Endothelial cell of umbilical vein (primary cell): ENCODE data around the gene MOGAT1. TPM values are rescaled to one million over a fixed set of nuclear protein-coding genes. Genes with fewer than 3 reads are reported as not detected.
A peak's percentile ranks its signal among the peaks of the same experiment; 100 is the strongest.

Experiments
- BruUV-seq: library from RNA; stranded (reverse); fragments of 400-500 nt; replicated peaks from 2 replicates; lab custom pipeline; 2021; lab: Mats Ljungman, UMichigan
- CTCF ChIA-PET: fragments of 300-600, 350-600 bp; sonication (Branson Sonifier 250); formaldehyde crosslinking; loops from one replicate; lab custom pipeline; 2021; ENCODE audit warnings: antibody characterized with exemption, inconsistent platforms; lab: Charles Lee
- POLR2A ChIA-PET: fragments of 300-600, 350-600 bp; sonication (Branson Sonifier 250); formaldehyde crosslinking; loops from one replicate; lab custom pipeline; 2021; ENCODE audit warnings: antibody characterized with exemption, inconsistent platforms; lab: Charles Lee
- DNase-seq: peaks from one replicate; pipeline ENCODE4 v3.0.0-alpha.2; 2011; ENCODE audit warnings: low read depth, low spot score
- FAIRE-seq: peaks from 2 replicates; lab custom pipeline; 2011; peaks lifted over from hg19 to GRCh38; lab: Jason Lieb, UNC
- H2AFZ ChIP-seq: 2 replicates; pipeline ENCODE4 v1.6.0; 2012; ENCODE audit warnings: low read depth, low read length, control low read depth, inconsistent platforms
- H3K27ac ChIP-seq: 2 replicates; pipeline ENCODE4 v1.5.1; 2011; ENCODE audit warnings: low read depth, mild to moderate bottlenecking, control low read depth, low read length, moderate library complexity; ENCODE audit not compliant: insufficient read depth
- H3K27me3 ChIP-seq, 2 experiments: 2 replicates each; pipeline versions ENCODE4 v1.6.0 to v1.6.1; 2011; ENCODE audit warnings: low read length in 2 of 2, mixed read lengths in 1 of 2; ENCODE audit not compliant: control insufficient read depth in 2 of 2, insufficient read depth in 2 of 2
- H3K36me3 ChIP-seq, 2 experiments: 2 replicates in 1 of 2; 3 replicates in 1 of 2; pipeline ENCODE4 v1.5.1; 2011; ENCODE audit warnings: low read length in 2 of 2, mild to moderate bottlenecking in 1 of 2, moderate library complexity in 1 of 2; ENCODE audit not compliant: control insufficient read depth in 2 of 2, insufficient read depth in 2 of 2; ENCODE audit errors: extremely low read depth in 1 of 2
- H3K4me1 ChIP-seq: 3 replicates; pipeline ENCODE4 v1.5.1; 2011; ENCODE audit warnings: mild to moderate bottlenecking, low read length; ENCODE audit not compliant: control insufficient read depth, insufficient read depth; ENCODE audit errors: extremely low read depth
- H3K4me2 ChIP-seq: 2 replicates; pipeline ENCODE4 v1.6.1; 2011; ENCODE audit warnings: low read length, control low read depth, mixed read lengths; ENCODE audit not compliant: insufficient read depth
- H3K4me3 ChIP-seq, 3 experiments: fragments of 200-600 bp in 1 of 3; sonication (generic), shearing (Covaris generic) in 1 of 3; replicated peaks in 1 of 3; 2 replicates each; pipeline ENCODE4 v1.5.1; 2011 to 2016; ENCODE audit warnings: control low read depth in 3 of 3, low read length in 3 of 3, mild to moderate bottlenecking in 2 of 3, inconsistent platforms in 1 of 3, low read depth in 1 of 3, moderate library complexity in 1 of 3; ENCODE audit not compliant: insufficient read depth in 1 of 3
- H3K79me2 ChIP-seq: 2 replicates; pipeline ENCODE4 v1.6.0; 2012; ENCODE audit warnings: low read length, inconsistent platforms; ENCODE audit not compliant: control insufficient read depth, insufficient read depth
- H3K9ac ChIP-seq: replicated peaks from 2 replicates; pipeline ENCODE3; 2011; ENCODE audit warnings: low read length, control low read depth; ENCODE audit not compliant: insufficient read depth; ENCODE audit errors: extremely low read depth
- H3K9me1 ChIP-seq: replicated peaks from 3 replicates; pipeline ENCODE4 v1.6.0; 2011; ENCODE audit warnings: mild to moderate bottlenecking, low read length; ENCODE audit not compliant: control insufficient read depth, insufficient read depth; ENCODE audit errors: extremely low read depth
- H3K9me3 ChIP-seq: replicated peaks from 2 replicates; pipeline ENCODE4 v1.5.1; 2012; ENCODE audit warnings: low read length, inconsistent platforms; ENCODE audit not compliant: control insufficient read depth, insufficient read depth
- H4K20me1 ChIP-seq: replicated peaks from 2 replicates; pipeline ENCODE3; 2011; ENCODE audit warnings: mild to moderate bottlenecking, low read length; ENCODE audit not compliant: control insufficient read depth, insufficient read depth; ENCODE audit errors: extremely low read depth
- CTCF ChIP-seq, 2 donors: IDR thresholded peaks; 1 replicate in 1 of 2; 2 replicates in 1 of 2; pipeline ENCODE4 v1.5.1; 2011; ENCODE audit warnings: low read length in 2 of 2, mild to moderate bottlenecking in 2 of 2, moderate library complexity in 2 of 2, control low read depth in 1 of 2, inconsistent platforms in 1 of 2, low read depth in 1 of 2; ENCODE audit not compliant: insufficient read depth in 1 of 2; ENCODE audit errors: extremely low read depth in 1 of 2
- EZH2 ChIP-seq: IDR thresholded peaks from 2 replicates; pipeline ENCODE4 v1.6.1; 2012; ENCODE audit warnings: borderline replicate concordance, low read depth, mild to moderate bottlenecking, moderate library complexity, low read length, inconsistent platforms; ENCODE audit not compliant: severe bottlenecking
- FOS ChIP-seq: IDR thresholded peaks from 2 replicates; pipeline ENCODE4 v1.6.1; 2011; ENCODE audit warnings: mild to moderate bottlenecking, low read length, moderate library complexity, borderline replicate concordance; ENCODE audit not compliant: insufficient read depth
- GATA2 ChIP-seq: IDR thresholded peaks from 2 replicates; pipeline ENCODE4 v1.7.0; 2011; ENCODE audit warnings: low read depth, mild to moderate bottlenecking, moderate library complexity, mixed read lengths, low read length; ENCODE audit not compliant: insufficient read length, insufficient read depth
- JUN ChIP-seq: IDR thresholded peaks from 2 replicates; pipeline ENCODE4 v1.6.1; 2011; ENCODE audit warnings: borderline replicate concordance, low read depth; ENCODE audit not compliant: insufficient read length, insufficient read depth
- MAX ChIP-seq: IDR thresholded peaks from 2 replicates; pipeline ENCODE4 v1.6.1; 2011; ENCODE audit not compliant: insufficient read depth, insufficient read length
- MYC ChIP-seq: IDR thresholded peaks from one replicate; pipeline ENCODE4 v1.6.1; 2011; ENCODE audit warnings: mild to moderate bottlenecking, low read depth, low read length
- POLR2A ChIP-seq: IDR thresholded peaks from 2 replicates; pipeline ENCODE4 v1.6.1; 2012; ENCODE audit warnings: low read depth, mild to moderate bottlenecking, control low read depth, low read length
- dilution Hi-C: fragments of 300-500 bp; cut with MboI; formaldehyde crosslinking; loops from one replicate; pipeline ENCODE4 v1.15.0; 2019; ENCODE audit warnings: low sequenced_read_pairs; ENCODE audit not compliant: extremely low pct_ligation_motif_present
- intact Hi-C: fragments of 100-400 bp; cut with micrococcal nuclease; formaldehyde crosslinking; loops from one replicate; pipeline ENCODE4 v1.10.0; 2022
- polyA plus RNA-seq, 4 experiments: library from polyadenylated mRNA; depleted of rRNA in 3 of 4; stranded (reverse) in 3 of 4; unstranded in 1 of 4; fragments of >200 nt; gene quantifications; 2 replicates each; pipeline versions ENCODE4 v1.2.1 to v1.2.3, GENCODE V29; 2011 to 2012; ENCODE audit warnings: missing spikeins in 1 of 4
- total RNA-seq: library from RNA; stranded (reverse); gene quantifications from 2 replicates; pipeline ENCODE4 v1.2.3, GENCODE V29; 2021

MOGAT1 gene
- total and polyA plus RNA-seq, 2 donors (not counting 3 experiments of a cell fraction or from before 2014, with no cell fraction given): not detected

GRCh38 chr2:222730366-222730999 is 59.0 kb downstream of the MOGAT1 start:
- dilution Hi-C loops (no loop called here), intact Hi-C loops (loop anchor here (5.0 kb wide), 1 partner anchor 1283 kb away; no protein-coding TSS in a partner anchor)
- H3K36me3 ChIP-seq: no peaks in the 10 kb centered on the region
- H2AFZ ChIP-seq: peak overlapping the region; percentile 34
- DNase-seq: no peak
- FAIRE-seq: no peak
- POLR2A ChIA-PET: no interaction called here
- no peak overlapping the region for H3K27ac ChIP-seq
- CTCF ChIA-PET: interaction anchor here (0.7 to 1.6 kb wide), 2 partner anchors 23 to 36 kb away, joined by 3 to 4 read pairs; no protein-coding TSS in a partner anchor
- H3K4me1 ChIP-seq: peaks cover 6% of the 10 kb centered on the region
- no peak for TF ChIP-seq MAX
- TF ChIP-seq POLR2A: no peak
- no peak for TF ChIP-seq JUN
- no peak for TF ChIP-seq MYC
- TF ChIP-seq EZH2: no peak
- no peak for TF ChIP-seq GATA2
- no peak for TF ChIP-seq FOS
- no peak for TF ChIP-seq CTCF (IDR thresholded peaks at IDR 0.05; ENCODE audit: extremely low read depth in 1 of 2, insufficient read depth in 1 of 2, low read depth in 1 of 2, low read length in 2 of 2)
- no peak overlapping the region for H3K4me3 ChIP-seq
- no peak overlapping the region for H3K4me2 ChIP-seq
- H3K27me3 ChIP-seq: no peaks in the 10 kb centered on the region
- H3K79me2 ChIP-seq: no peaks in the 10 kb centered on the region
- BruUV-seq: no TSS peak
- H4K20me1 ChIP-seq: no peaks in the 10 kb centered on the region
- H3K9ac ChIP-seq: no peak overlapping the region
- no peaks in the 10 kb centered on the region for H3K9me1 ChIP-seq
- no peaks in the 10 kb centered on the region for H3K9me3 ChIP-seq
